GM19463 (cell line): ENCODE data around the gene MAP3K10.
"Not testable (repeated sequence)": the region's sequence is repeated elsewhere in the genome, so short reads cannot be mapped to it uniquely, and the experiment has no call there.

Source experiments
- ATAC-seq: cut with Tn5 transposase; IDR thresholded peaks from one replicate; pipeline ENCODE4 v1.9.1; 2021; ENCODE audit warnings: mild to moderate bottlenecking, moderate library complexity; ENCODE audit not compliant: unreplicated experiment

Gene MAP3K10

DNA sequence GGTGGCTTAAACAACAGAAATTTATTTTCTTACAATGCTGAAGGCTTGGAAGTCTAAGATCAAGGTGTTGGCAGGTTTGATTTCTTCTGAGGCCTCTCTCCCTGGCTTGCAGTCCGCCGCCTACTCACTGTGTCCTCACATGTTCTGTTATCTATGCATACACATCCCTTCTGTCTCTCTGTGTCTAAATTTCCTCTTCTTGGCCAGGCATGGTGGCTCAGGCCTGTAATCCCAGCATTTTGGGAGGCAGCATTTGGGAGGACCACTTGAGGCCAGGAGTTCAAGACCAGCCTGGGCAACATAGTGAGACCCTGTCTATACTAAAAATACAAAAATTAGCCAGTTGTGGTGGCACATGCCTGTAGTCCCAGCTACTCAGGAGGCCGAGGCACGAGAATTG lies 19.9 kb upstream of the MAP3K10 start:
- ATAC-seq: not testable (repeated sequence)

DNA sequence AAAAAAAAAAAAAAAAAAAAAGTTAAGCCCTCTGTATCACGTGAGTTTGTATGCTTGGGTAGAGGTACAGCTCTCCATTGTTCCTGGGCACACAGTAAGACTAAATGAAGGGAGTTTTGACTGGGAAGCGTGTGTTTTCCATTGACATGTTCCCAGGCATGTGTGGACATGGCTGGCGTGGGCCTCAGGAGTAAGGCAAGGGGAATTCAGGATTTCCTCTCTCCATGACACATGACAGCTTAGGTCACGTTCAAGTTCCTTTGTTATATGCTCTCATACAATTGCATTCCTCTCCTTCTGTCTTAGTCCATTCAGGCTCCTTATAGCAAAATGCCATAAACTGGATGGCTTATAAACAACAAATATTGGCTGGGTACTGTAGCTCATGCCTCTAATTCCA lies 17.1 kb upstream of the MAP3K10 start:
- no peak for ATAC-seq

DNA sequence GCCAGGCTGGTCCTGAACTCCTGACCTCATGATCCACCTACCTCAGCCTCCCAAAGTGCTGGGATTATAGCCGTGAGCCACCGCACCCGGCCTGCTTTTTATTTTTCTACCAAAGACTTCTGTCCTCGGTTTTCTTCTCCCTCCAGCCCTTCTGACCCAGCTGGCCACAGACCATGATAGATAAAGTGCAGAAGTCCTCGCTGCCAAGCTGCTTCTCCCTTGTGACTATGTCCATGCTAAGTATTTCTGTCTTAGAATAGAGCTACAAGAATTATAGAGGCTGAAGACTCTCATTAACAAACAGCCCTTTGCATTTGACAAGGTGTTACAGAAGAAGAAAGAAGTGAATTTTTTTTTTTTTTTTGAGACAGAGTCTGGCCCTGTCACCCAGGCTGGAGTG lies 15.4 kb upstream of the MAP3K10 start:
- no peak for ATAC-seq

DNA sequence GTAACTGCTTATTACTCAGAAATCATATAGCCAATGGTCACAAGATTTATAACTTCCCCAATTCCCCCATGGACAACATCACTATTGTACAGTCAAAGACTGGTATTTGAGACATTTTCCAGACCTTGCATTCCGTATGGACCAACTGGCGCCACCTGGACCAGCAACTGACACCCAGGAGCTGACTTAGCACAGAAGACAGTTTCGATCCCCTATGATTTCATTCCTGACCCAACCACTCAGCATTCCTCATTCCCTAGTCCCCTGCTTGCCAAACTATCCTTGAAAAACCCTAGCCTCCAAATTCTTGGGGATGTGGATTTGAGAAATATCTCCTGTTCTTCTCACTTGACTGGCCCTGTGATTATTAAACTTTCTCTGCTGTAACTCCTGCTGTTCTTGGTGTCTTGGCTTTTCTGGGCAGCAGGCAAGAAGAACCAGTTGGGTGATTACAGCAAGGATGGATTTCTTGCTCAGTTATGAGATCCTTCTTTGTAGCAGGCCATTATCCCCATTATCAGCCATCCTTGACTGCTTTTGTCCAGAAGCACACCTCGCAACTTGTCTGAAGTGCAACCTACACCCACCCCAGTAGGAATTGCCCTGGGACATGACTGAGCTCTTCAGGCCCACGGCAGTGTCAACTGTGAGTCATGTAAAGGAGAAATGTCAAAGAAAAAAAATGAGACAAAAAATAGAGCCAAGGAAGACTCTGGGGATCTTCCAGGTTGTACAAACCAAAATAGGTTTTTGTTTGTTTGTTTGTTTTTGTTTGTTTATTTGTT lies 13.7 kb upstream of the MAP3K10 start:
- no peak for ATAC-seq

DNA sequence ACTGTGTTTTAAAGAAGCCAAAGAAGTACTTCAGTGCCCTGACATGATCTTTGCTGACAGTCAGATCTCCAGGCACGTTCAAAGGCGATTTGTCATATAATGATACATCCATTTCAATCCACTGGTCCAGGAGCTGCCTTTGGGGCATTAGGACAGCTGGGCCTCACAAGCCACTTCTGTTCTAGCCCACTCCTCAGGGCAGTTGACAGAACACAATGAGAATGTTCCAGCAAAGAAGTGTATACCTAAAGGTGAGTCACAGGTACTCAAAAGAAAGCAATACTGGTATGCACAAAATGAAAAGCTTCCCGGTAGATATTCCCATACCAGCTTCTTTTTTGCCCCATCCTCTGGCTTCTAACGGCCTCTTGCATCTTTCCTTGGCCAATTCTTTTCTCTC lies 12.5 kb upstream of the MAP3K10 start:
- no peak for ATAC-seq

DNA sequence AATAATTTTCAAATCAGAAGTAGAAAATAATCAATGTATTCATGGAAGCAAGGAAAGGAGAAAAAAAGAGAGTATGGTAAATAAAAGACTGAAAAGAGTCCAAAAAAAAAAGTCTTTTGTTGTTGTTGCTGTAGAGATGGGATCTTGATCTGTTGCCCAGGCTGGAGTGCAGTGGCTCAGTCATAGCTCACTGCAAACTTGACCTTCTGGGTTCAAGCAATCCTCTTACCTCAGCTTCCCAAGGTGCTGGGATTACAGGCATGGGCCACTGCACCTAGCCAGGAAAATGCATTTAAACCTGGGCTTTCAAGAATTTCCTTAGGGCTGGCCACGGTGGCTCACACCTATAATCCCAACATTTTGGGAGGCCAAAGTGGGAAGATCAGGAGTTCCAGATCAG lies 7.0 kb upstream of the MAP3K10 start:
- no peak for ATAC-seq

DNA sequence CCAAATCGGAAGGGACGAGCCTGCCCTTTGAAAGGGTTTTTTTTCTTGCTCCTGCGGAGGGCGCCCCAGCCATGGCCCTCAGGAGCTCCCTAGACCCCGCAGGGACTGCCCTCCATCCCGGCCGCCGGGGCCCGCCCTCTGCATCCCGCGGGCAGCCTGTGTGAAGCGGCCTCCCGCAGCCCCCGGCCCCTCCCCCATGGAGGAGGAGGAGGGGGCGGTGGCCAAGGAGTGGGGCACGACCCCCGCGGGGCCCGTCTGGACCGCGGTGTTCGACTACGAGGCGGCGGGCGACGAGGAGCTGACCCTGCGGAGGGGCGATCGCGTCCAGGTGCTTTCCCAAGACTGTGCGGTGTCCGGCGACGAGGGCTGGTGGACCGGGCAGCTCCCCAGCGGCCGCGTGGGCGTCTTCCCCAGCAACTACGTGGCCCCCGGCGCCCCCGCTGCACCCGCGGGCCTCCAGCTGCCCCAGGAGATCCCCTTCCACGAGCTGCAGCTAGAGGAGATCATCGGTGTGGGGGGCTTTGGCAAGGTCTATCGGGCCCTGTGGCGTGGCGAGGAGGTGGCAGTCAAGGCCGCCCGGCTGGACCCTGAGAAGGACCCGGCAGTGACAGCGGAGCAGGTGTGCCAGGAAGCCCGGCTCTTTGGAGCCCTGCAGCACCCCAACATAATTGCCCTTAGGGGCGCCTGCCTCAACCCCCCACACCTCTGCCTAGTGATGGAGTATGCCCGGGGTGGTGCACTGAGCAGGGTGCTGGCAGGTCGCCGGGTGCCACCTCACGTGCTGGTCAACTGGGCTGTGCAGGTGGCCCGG lies 815 bp downstream of the MAP3K10 start:
- ATAC-seq: no peak

DNA sequence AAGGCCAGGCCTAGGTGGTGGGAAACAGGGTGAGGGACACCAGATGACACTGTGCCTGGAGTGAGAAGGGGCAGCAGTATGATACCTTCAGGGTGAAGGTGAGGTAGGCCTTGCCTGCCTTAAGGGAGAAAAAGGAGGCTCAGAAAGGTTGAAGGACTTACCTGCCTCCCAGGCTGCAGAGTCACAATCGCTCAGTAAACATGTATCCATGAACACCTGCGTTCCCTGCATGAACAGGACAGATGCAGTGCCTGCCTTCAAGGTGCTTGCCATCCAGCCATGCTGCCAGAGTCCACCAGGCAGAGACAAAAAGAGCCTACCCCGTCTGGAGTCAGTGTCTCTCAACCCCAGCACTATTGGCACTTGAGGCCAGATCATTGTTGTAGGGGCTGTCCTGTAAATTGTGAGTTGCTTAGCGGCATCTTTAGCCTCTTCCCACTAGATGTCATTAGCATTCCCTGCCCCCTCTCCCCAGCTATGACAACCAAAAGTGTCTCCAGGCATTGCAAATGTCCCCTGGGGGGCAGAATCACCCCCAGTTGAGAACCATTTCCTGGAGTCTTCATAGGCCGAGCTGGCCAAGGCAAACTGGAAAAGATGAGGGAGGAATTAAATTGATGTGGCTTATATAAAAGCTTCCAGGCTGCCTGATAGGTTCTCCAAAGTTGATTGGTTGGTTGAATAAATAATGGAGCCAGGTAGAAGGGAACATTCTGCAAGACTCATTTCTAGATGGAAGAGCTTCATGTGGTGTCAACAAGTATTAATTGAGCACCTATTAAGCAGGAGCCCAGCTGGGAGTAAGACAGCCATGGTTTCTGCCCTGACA lies 1.7 kb downstream of the MAP3K10 start:
- no peak for ATAC-seq

DNA sequence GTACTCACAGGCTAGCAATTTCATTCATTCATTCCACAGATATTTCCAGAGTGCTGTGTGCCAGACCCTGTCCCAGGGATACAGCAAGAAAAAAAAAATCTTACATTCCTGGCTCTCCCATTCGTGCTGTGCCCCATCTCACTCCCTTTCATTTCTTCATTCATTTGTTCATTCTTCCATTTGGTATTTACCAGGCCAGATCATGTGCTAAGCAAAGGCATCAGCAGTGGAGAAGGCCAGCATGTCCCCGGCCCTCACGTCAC lies 2.3 kb downstream of the MAP3K10 start:
- no peak for ATAC-seq

DNA sequence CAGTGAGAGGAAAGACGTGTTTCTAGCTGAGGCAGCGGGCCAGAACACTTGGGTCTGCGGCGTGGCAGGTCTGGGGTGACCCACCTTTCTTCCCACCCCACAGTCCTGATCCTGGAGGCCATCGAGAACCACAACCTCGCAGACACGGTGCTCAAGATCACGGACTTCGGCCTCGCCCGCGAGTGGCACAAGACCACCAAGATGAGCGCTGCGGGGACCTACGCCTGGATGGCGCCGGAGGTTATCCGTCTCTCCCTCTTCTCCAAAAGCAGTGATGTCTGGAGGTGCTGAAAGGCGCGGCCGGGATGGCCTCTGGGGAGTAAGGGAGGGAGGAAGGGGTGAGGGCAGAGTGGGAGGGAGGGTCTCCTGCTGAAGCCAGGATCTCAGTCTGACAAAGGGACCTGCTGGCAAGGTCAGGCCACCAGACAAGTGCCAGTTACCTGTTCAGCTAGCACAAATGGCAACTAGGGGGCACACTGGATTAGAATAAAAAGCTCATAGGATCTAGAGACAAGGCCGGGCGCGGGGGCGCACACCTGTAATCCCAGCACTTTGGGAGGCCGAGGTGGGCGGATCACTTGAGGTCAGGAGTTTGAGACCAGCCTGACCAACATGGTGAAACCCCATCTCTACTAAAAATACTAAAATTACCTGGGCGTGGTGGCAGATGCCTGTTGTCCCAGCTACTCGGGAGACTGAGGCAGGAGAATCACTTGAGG lies 7.2 kb downstream of the MAP3K10 start:
- no peak for ATAC-seq

DNA sequence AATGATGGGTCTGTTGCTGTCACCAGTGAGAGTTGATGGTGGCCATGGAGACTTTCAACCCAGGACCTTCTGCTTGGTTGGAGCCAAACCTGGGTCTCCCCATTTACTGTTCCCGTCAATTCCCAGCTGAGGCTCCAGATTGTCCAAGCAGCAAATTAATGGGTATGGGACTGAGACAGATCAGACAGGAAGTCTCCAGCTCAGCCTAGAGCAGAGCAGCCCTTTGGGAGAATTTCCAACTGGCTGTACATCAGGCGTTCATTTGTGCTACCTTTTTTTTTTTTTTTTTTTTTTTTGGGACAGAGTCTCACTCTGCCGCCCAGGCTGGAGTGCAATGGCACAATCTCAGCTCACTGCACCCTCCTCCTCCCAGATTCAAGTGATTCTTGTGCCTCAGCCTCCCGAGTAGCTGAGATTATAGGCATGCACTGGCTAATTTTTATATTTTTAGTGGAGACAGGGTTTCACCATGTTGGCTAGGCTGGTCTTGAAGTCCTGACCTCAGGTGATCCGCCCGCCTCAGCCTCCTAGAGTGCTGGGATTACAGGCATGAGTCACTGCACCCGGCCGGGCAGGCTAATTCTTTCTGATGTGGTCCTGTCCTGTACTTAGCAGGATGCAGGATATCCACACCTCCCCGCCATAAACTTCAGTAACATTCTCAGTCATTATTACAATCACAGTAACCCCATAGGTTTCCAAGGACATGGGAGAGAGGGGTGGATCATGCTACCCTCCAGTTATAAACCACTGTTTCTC lies 9.3 kb downstream of the MAP3K10 start:
- ATAC-seq: no peak

DNA sequence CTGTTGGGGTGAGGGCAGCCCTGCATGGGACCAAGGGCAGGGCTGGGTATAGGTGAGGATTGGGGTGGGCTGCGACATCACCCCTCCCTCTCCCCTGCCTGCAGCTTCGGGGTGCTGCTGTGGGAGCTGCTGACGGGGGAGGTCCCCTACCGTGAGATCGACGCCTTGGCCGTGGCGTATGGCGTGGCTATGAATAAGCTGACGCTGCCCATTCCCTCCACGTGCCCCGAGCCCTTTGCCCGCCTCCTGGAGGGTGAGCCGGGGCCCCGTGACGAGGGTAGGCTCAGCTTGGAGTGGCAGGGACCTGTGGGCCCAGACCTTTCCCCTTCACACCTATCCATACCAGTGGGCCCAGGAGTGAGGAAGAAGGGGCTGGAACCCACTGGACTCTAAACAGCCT lies 13.2 kb downstream of the MAP3K10 start:
- no peak for ATAC-seq

DNA sequence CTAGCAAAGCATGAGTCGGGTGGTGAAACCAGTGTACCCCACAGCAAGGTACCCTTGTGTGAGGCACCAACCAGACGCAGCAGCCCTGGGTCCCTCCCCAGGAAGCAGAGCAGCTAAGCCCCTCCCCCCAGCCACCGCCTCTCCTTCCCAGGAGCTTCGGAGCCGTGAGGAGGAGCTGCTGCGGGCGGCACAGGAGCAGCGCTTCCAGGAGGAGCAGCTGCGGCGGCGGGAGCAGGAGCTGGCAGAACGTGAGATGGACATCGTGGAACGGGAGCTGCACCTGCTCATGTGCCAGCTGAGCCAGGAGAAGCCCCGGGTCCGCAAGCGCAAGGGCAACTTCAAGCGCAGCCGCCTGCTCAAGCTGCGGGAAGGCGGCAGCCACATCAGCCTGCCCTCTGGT lies 14.5 kb downstream of the MAP3K10 start:
- no peak for ATAC-seq

DNA sequence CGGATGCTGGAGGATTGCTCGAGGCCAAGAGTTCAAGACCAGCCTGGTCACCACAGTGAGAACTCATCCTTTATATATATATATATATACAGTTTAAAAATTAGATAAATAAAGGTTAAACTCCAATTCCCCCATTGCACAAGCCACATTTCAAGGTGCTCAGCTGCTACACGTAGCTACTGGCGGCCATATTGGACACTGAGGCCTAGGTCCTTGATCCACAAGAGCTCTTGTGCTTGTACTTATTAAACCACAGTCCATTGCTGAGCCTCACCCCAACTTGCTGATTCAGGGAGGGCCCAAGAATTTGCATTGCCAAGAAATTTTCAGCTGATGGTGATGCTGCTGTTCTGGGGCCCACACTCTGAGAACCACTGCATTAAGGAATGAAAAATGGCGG lies 17.4 kb downstream of the MAP3K10 start:
- no peak for ATAC-seq

DNA sequence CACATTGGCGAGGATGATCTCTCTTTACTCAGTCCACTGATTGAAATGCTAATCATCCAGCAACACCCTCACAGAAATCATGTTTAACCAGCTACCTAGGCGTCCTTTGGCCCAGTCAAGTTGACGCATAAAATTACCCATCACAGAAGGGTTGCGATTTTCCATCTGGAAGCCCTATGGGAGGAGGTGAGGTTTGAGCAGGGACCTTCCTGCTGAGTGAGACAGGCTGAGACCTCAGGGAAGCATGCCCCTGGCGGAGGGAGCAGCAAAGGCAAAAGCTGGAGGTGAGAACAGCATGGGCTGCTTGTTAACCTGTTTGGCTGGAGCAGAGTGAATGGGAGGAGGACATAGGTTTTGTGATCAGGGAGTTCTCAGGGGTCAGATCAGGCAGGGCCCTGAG lies 19.7 kb downstream of the MAP3K10 start:
- ATAC-seq: no peak

DNA sequence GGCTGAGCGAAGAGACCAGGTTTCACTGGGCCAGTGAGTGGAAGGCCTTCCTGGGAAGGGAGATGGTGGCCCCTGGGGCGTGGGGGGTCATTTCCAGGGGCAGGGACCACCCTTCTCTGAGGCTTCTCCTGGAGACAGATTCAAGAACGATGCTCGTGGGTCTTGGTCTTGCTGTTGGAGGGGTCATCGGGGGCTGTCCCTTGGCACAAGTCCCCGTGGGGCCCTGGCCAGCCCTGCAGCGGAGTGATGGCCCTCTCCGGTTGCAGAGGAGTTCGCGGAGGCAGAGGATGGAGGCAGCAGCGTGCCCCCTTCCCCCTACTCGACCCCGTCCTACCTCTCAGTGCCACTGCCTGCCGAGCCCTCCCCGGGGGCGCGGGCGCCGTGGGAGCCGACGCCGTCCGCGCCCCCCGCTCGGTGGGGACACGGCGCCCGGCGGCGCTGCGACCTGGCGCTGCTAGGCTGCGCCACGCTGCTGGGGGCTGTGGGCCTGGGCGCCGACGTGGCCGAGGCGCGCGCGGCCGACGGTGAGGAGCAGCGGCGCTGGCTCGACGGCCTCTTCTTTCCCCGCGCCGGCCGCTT lies 22.1 kb downstream of the MAP3K10 start:
- ATAC-seq: no peak

DNA sequence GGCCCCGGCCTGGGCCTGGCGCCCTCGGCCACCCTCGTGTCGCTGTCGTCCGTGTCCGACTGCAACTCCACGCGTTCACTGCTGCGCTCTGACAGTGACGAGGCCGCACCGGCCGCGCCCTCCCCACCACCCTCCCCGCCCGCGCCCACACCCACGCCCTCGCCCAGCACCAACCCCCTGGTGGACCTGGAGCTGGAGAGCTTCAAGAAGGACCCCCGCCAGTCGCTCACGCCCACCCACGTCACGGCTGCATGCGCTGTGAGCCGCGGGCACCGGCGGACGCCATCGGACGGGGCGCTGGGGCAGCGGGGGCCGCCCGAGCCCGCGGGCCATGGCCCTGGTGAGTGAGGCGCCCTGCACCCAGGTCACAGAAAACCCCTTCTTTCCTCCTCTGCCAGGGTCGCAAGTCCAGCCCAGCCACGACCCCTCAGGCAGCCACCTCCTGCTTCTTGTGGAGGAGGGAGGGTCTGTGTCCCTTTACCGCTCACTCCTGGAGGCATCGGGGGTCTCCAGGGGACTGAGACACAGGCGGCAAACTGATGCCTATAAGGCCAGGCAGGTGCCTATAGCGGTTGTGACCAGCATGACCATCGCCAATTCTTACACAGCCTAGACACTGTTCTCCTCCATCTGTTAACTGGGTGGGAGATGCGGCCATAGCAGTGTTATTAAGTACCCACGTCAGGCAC lies 22.8 kb downstream of the MAP3K10 start:
- no peak for ATAC-seq

DNA sequence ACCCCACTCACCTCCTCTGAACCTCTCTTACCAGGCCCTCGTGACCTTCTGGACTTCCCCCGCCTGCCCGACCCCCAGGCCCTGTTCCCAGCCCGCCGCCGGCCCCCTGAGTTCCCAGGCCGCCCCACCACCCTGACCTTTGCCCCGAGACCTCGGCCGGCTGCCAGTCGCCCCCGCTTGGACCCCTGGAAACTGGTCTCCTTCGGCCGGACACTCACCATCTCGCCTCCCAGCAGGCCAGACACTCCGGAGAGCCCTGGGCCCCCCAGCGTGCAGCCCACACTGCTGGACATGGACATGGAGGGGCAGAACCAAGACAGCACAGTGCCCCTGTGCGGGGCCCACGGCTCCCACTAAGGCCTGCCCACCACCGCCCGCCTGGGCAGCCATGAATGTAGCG lies 23.7 kb downstream of the MAP3K10 start:
- no peak for ATAC-seq

DNA sequence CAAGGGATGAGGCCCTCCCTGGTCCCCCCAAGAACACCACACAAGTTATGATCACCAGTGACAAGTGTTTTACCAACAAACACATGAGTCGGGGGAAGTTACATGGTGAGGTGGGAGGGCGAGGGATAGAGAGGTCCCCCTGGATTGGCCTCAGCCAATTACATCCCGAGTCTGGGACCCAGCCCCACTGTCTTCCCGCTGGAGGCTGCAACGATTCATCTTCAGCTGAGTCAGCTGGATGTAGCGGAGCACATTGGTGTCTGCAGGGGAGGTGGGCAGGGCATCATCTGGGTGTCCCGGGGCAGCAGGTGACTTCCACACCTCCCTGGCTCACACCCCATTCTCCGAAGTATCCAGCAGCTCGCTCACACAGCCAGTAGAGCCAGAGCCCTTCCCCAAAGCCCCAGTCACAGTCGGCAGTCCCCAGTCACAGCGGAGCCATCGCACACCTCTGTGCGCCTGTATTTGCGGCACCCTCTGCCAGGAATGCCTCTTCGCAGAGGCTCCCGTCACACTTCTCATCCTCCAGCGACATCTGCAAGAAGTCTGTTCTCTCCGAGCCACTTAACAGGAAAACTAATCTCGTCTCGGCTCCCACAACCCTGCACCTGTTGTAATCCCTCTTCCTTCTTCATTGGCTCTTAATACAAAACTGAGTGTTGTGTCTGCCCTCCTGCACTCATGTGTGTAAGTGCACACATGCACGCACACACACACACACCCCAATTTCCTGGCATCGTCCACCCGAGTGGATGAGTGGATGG lies 25.0 kb downstream of the MAP3K10 start:
- ATAC-seq: no peak
